Fibroblast of lung (primary cell): ENCODE results near the gene CADM2.

Experiments
- EZH2 ChIP-seq: IDR thresholded peaks from 2 replicates; pipeline ENCODE4 v1.5.1; 2012; ENCODE audit warnings: low read length, control low read depth, mild to moderate bottlenecking; ENCODE audit errors: missing control alignments
- TF ChIP-seq, protein P1 (sequence below), 2 donors: IDR thresholded peaks in 1 of 2; conservative IDR thresholded peaks in 1 of 2; 1 replicate in 1 of 2; 2 replicates in 1 of 2; pipeline ENCODE4 v1.5.1; 2011 to 2012; ENCODE audit warnings: low read length in 2 of 2, control low read depth in 1 of 2, inconsistent platforms in 1 of 2, low read depth in 1 of 2, mild to moderate bottlenecking in 1 of 2

DNA sequence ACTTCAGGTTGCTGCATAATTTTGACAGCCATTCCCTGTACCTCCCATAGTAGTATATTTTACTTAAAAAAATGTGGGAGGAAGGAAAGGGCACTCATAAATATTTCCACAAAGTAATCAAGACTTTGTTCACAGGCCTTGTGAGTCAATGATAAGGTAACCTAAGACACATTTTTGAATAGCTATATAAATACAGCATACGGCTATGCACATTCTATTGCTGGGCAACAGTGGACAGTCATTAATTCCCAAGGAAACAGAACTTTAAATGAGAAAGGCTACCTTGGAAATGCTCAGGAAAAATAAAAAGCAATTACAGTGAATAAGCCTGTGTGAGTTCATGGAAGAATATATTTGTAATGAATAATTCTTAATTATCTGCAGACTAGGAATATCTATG is 144.0 kb downstream of the CADM2 start:
- TF ChIP-seq, protein P1, sequence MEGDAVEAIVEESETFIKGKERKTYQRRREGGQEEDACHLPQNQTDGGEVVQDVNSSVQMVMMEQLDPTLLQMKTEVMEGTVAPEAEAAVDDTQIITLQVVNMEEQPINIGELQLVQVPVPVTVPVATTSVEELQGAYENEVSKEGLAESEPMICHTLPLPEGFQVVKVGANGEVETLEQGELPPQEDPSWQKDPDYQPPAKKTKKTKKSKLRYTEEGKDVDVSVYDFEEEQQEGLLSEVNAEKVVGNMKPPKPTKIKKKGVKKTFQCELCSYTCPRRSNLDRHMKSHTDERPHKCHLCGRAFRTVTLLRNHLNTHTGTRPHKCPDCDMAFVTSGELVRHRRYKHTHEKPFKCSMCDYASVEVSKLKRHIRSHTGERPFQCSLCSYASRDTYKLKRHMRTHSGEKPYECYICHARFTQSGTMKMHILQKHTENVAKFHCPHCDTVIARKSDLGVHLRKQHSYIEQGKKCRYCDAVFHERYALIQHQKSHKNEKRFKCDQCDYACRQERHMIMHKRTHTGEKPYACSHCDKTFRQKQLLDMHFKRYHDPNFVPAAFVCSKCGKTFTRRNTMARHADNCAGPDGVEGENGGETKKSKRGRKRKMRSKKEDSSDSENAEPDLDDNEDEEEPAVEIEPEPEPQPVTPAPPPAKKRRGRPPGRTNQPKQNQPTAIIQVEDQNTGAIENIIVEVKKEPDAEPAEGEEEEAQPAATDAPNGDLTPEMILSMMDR (conservative IDR thresholded peaks at IDR 0.05 in 1 of 2, IDR thresholded peaks at IDR 0.05 in 1 of 2; ENCODE audit: low read depth in 1 of 2, low read length in 2 of 2), result no peak
- no peak for TF ChIP-seq EZH2
